ENCODE data around the gene ANO9. TPM values are rescaled to one million over a fixed set of nuclear protein-coding genes. Genes with fewer than 3 reads are reported as not detected.

Gene ANO9
- total RNA-seq, 1 donor from 2014 or later, result 7.3 TPM

DNA sequence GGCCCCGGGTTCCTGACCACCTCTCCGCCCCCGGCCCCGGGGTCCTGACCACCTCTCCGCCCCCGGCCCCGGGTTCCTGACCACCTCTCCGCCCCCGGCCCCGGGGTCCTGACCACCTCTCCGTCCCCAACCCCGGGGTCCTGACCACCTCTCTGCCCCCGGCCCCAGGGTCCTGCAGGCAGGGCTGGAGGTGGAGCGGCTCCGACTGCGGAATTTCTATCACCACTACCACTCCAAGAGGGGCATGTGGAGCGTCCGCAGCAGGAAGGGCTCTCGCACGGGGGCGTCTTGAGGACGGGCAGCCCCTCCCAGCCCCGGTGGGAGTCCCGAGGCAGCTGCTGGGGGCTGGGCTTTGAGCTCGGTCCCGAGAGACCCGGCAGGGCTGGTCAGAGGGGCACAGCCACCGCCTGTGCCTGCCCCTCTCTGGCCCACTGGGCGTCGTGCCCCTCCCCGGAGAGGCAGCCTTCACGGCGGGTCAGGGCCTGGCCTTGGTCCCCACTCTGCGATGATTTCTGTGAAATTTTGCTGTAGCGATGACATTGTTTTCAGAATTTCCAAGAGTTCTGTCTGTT is 60.2 kb downstream of the ANO9 start:
- no peak for DNase-seq

DNA sequence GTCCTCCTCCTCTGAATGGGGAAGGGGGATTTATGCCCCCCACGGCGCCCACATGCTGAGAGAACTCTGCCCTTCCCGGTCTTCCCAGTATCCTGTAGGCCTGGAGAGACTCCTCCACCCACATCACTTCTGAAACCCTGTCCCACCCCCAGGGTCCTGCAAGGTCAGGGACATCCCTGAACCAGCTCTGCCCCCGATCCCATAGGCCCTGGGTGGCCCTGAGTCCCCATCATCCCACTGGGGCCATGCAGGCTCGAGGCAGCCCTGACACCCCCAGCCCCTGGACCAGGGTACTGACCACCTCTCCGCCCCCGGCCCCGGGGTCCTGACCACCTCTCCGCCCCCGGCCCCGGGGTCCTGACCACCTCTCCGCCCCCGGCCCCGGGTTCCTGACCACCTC is 60.8 kb downstream of the ANO9 start:
- DNase-seq, result no peak

DNA sequence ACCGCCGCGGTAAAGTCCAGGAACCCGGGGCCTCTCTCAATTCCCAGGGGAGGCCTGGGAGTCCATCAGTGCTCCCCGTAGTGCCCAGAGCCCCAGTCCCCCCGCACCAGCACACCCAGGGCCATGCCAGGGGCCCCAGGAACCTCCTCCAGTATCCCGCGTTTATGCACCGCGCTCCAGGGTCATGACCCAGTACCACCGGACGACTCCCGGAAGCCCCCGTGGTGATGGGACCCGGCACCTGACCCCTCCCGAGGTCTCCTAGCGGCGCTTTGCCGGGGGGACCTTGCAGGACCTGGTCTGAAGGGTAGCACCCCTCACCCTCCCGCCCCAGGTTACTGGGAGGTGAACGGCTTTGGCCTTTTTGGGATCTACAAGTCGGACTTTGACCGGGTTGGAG is 61.3 kb downstream of the ANO9 start:
- DNase-seq, result no peak

DNA sequence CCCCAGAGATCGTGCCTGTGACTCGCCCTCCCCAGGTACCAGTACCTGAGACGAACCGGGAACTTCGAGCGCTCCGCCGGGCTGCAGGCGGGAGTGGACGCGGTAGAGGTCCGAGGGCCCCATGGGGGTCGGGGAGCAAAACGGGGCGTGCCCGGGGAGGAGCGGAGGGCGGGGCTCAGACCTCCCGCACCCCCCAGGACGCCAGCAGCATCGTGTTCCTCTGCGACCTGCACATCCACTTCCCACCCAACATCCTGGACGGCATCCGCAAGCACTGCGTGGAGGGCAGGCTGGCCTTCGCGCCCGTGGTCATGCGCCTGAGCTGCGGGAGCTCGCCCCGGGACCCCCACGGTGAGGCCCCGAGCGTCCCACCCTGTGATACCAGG is 61.7 kb downstream of the ANO9 start:
- no peak for DNase-seq

DNA sequence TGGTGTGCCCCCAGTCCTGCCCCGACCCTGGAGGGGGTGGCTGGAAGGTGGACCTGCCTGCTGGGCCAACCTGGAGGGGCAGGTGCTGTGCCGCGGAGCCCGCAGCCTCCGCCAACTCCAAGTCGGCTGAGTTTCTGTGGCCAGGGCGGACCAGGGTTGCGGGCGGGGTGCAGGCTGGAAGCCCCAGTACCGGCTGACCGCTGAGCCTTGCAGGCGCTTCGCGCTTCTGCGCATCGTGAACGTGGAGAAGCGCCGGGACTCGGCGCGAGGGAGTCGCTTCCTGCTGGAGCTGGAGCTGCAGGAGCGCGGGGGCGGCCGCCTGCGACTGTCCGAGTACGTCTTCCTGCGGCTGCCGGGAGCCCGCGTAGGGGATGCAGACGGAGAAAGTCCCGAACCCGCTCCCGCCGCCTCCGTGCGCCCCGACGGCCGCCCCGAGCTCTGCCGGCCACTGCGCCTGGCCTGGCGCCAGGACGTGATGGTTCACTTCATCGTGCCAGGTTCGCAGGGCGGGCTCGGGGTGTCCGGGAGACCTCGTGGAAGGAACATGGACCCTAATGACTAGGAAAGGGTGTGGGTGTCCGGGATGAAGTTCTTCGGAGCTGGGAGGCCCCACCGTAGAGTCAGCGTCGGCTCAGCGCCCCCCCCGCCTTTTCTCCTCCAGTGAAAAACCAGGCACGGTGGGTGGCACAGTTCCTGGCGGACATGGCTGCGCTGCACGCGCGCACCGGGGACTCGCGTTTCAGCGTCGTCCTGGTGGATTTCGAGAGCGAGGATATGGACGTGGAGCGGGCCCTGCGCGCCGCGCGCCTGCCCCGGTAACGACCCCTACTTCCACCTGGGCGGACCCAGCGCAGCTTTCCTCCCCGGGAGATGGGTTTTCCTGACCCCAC is 62.4 kb downstream of the ANO9 start:
- no peak for DNase-seq

DNA sequence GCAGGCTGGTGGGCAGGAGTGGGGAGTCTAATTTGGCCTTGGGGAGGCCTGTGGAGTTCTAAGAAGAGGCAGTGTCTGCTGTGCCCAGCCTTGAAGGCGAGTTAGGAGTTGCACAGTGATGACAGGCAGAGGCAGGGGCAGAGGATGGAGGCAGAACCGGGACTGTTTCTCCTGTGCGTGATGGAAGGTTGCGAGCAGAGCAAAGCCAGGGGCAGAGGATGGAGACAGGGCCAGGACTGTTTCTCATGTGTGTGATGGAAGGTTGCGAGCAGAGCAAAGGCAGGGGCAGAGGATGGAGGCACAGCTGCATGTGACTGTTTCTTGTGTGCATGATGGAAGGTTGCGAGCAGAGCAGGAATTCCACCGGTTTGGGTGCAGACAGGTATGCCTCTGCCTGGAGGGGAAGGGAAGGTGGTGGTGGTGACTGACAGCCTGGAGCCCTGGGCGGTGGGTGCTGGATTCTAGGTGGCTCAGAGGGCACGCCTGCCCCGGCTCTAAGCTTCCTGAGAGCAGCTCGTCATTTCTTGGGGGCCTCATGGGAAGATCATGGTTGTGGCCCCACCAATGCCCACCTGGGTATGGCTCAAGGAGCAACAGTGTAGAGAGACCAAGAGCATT is 63.8 kb downstream of the ANO9 start:
- no peak for DNase-seq

DNA sequence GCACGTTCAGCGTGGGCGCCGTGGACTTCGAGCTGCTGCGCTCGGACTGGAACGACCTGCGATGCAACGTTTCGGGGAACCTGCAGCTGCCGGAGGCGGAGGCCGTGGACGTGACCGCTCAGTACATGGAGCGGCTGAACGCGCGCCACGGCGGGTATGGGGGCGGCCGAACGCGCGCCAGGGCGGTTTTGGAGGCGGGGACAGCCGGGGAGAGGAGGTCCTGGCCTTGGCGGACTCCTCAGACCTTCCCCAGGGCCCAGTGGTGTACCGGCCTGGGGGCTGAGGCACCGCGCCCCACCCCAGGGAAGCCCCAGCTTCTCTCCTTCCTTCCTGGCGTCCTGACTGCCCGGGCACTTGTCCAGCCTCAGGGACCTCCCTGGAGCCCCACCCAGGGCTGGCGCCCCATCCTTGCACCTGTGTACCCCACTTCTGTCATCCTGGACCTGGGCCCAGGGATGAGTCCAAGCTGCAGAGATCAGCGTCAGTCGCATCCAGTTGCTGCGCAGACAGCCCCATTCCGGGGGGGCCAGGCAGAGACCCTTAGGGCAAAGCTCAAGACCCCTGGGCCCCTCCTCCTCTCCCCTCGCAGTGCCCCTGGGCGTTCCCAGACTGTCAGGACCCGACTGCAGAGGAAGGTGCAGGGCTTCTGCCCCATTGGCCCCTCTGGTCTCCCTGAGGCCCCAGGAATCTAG is 64.5 kb downstream of the ANO9 start:
- DNase-seq, result no peak

DNA sequence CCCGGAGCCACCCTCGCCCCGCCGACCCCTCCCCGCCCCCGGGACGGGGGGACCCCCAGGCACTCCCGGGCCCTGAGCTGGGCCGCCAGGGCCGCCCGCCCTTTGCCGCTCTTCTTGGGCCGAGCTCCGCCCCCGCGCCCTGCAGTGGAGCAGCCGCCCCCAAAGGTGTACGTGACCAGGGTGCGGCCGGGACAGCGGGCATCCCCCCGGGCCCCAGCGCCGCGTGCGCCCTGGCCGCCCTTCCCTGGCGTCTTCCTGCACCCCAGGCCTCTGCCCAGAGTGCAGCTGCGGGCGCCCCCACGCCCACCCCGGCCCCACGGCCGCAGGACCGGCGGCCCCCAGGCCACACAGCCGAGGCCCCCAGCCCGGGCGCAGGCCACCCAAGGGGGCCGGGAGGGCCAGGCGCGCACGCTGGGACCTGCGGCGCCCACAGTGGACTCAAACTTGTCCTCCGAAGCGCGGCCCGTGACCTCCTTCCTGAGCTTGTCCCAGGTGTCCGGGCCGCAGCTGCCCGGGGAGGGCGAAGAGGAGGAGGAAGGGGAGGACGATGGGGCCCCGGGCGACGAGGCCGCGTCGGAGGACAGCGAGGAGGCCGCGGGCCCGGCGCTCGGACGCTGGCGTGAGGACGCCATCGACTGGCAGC is 65.2 kb downstream of the ANO9 start:
- no peak for DNase-seq

DNA sequence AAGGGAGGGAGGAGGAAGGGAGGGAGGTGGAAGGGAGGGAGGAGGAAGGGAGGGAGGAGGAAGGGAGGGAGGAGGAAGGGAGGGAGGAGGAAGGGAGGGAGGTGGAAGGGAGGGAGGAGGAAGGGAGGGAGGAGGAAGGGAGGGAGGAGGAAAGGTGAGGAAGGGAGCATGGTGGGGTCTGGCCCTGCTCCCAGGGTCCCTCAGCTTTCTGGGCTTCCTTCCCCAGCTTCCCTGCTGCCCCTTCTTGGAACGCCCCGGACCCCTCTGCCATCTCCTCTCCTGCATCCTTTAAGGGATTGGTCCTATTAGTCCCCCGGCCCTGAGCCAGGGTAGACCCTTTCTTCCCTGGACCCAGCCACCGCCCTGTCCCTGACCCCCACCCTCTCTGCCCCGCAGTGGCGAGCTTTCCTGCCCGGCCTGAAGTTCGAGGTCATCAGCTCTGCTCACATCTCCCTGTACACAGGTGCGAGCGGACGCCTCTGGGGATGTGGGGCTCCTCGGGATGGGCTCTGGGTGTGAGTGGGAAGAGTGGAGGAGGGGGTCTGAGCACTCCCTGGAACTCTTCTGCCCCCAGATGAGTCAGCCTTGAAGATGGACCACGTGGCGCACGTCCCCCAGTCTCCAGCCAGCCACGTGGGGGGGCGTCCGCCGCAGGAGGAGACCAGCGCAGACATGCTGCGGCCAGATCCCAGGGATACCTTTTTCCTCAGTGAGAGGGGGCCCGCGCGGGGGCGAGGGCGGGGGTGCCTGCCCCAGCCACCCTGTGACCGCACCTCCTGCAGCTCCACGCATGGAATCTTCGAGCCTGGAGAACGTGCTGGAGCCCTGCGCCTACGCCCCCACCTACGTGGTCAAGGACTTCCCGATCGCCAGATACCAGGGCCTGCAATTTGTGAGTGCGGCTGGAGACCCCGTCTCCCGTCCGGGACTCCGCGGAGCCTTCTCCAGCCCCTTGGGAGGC is 66.5 kb downstream of the ANO9 start:
- no peak for DNase-seq

DNA sequence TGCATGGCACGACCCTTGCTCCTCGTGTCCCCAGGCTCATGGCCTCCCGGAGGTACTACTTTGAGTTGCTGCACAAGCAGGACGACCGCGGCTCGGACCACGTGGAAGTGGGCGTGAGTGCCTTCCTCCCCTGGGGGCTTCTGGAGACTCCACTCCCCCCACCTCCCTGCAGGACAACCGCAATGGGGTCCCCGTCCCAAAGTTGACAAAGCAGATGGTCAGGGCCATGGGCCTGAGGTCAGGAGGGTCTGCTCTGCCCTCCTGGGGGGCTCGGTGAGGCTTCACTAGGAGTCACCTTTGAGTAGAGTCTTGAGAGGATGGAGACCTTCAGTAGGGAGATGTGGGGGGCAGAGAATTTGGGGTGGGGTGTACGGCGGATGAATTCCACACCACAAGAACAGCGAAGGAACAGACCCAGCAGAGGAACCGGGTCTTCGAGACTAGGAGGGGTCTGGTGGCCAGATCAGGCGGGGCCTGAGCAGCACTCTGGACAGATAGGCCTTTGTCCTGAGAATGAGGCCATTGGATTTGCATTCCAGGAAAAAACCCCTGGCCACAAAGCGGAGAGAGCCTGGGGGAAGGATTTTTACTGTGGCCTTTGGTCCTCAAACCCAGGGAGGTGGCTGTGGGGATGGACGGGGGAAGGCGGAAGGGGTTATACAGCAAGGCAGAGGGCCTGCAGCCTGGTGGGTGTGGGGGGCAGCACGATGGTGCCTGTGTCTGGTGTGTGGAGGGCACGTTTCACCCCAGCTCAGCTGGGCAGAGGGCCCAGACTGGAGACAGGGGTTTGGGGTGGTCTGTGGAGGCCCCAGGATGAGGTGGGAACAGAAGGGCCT is 67.9 kb downstream of the ANO9 start:
- no peak for DNase-seq

DNA sequence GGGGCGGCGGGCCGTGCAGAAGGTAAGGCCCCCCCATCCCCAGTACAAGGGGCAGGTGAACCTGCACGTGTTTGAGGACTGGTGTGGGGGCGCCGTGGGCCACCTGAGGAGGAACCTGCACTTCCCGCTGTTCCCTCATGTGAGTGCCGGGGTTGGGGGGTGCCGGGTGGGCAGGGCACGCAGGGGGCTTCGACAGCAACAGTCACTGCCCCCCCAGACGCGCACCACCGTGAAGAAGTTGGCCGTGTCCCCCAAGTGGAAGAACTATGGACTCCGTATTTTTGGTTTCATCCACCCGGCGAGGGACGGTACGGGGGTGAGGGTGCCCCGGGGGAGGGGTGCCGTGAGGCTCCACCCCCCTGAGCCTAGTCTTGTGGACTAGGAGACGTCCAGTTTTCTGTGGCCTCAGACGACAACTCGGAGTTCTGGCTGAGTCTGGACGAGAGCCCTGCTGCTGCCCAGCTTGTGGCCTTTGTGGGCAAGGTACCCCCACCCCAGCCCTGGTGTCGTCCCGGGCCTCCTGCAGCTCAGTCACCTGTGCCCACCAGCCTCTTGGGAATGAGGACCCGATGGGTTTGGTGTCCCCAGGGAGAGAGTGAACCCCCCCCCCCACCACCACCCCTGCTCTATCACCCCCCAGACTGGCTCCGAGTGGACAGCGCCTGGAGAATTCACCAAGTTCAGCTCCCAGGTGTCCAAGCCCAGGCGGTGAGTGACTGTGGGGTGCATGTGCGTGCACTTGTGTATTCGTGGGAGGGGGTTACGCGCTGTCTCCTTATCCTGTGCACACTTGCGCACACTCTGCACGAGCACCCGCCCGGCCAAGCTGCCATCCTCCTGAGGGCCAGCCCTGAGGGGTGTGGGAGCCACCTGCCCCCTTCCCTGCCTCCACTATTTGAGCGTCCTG is 68.7 kb downstream of the ANO9 start:
- no peak for DNase-seq

DNA sequence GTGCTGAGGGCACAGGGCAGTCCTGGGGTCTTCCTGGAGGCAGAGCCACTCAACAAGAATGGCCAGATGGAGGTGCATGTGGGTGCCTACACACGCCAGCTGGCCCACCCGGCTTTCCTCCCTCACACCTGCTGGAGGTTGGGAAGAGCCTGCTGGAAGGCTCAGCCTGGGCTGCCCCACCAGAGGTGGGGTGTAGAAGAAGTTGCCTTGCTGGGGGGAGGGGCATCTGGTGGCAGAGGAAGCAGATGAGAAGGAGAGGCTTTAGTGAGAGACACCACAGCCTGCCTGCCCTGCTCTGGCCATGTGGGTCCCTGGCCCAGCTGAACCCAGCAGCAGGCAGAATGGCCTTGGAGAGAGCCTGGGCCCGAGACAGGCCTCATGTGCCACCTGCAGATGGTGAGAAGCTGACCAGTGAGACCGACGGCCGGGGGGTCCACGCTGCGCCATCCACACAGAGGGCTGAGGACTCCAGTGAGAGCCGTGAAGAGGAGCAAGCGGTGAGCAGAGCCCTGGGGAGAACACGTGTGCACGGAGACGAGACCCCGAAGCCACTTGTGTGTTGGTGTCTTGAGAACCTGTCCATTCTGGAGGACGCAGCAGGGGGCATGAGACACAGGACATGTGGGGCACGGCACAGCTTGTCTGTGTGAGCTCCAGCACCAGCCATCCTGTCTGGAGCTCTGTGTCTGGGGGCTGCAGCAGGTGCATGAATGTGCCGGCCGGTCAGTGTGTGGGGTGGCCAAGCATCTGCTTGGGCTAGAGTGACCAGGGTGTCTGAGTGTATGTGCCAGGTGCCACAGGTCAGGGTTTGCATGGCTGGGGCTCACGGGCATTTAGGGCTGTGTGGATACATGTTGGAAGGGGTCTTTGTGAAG is 69.9 kb downstream of the ANO9 start:
- no peak for DNase-seq

DNA sequence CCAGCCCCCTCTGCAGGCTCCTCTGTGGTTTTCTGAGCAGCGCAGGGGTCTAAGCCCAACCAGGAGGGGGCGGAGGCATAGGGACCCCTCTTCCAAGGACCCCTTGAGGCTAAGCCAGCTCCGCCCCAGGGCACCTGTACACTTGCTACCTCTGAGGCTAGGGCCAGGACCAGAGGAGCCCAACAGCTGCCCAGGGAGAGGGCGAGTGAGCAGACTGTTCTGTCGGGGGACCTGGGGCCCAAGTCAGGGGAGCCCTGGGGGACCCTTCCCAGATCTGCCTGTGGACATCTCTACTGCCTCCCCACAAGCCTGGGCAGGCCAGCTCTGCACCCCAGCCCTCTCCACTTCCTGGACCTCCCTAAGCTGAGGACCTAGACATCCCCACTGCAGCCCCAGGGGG is 70.8 kb downstream of the ANO9 start:
- DNase-seq, result no peak

DNA sequence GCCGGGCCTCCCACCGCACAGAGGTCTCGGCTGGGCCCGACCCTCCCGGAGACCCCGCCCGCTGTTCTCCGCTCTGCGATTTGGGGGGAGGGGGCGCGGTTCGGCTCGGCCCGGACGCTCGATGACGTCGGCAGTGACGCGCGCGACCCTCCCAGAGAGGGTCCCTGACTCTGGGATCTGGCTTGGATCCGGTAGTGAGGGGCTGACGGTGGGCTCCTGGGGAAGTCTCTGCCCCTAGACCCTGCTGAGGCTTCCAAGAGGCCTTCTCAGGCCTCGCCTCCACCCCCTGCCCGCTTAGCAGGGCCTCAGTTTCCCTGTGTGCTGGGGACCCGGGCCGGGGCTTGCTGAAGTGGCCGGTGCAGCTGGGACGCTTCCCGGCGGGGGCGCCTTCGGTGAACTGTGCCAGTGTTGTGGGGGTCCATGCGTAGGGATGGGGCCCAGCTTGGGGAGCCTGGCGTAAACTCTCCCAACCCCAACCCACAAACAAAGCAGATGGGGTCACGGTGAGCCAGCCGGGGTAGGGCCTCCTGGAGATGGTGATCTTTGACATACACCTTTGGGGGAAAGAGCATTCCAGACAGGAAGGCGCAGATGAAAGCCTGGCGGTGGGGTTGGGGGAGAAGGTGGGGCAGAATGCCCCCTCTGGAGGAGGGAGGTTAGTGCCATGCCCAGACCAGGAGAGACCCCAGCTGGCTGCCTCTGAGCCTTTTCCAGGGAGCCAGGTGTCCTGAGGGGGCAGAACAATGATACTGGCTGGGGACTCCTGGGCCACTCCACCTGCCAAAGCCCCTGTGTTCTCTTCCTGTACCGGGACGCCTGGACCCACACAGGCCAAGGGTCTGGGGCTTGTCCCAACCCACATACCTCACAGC is 71.5 kb downstream of the ANO9 start:
- no peak for DNase-seq

DNA sequence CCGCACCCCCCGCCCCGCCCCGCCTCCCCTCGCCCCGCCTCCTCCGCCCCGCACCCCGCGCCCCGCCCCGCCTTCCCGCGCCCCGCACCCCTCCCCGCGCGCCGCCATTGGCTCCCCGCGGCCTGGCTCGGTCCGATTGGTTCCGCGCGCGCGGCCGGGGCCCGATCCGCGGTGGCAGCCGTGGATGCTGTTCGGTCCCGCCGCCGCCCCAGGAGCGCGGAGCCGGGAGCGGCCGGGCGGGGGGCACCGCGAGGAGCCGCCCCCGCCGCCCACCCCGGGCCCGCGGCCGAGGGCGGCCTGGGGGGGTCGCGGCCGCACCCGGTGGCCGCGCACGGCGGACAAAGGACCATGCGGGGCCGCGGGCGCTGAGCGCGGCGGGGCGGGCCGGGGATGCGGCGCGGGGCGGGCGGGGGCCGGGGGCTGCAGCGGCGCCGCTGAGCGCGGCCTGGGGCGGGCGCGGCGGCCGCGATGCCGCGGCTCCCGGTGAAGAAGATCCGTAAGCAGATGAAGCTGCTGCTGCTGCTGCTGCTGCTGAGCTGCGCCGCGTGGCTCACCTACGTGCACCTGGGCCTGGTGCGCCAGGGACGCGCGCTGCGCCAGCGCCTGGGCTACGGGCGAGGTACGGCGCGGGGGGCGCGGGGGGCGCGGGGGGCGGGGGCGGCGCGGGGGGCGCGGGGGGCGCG is 72.3 kb downstream of the ANO9 start, which contains the start of gene B4GALNT4:
Gene B4GALNT4, plus strand, starts transcription at position 164 of the 683 bp plus-strand sequence. Its CDS starts 305 bp downstream, at position 469.
- no peak for DNase-seq
